G401 (cell line): ENCODE data around the gene NUDCD2. TPM values are rescaled to one million over a fixed set of nuclear protein-coding genes. Genes with fewer than 3 reads are reported as not detected.

Experiments used
- DNase-seq: peaks from one replicate; pipeline ENCODE4 v3.0.0-alpha.2; 2015; ENCODE audit warnings: low spot score
- in situ Hi-C: cut with HindIII; loops from 2 replicates; pipeline ENCODE4 v1.10.0; 2016; ENCODE audit warnings: low sequenced_read_pairs, mixed read lengths
- total RNA-seq: library from RNA; depleted of rRNA; stranded (reverse); fragments of >200 nt; shearing (Covaris generic); gene quantifications from 2 replicates; pipeline ENCODE4 v1.2.3, GENCODE V29; 2014; rRNA removed

NUDCD2 gene
- 14.1 and 27.4 TPM in 2 replicates for total RNA-seq

GRCh38 chr5:163459819-163460561, at the start of gene NUDCD2:
Gene NUDCD2, minus strand, starts transcription at chr5:163460102. Its CDS starts 52 bp downstream, at chr5:163460050.
- DNase-seq = peak; percentile 99
- in situ Hi-C loops = no loop called here

- DNase-seq = peak; percentile 15
- in situ Hi-C loops = no loop called here
These were observed 49.5 kb upstream of the NUDCD2 start for GRCh38 chr5:163509291-163509951.

- in situ Hi-C loops = no loop called here
- DNase-seq = no peak
These were observed 48.9 kb upstream of the NUDCD2 start for GRCh38 chr5:163508753-163509152.

GRCh38 chr5:163506726-163507125, 46.8 kb upstream of the NUDCD2 start:
- in situ Hi-C loops = no loop called here
- DNase-seq = peak; percentile 16

- in situ Hi-C loops = no loop called here
- DNase-seq = no peak
These were observed 46.2 kb upstream of the NUDCD2 start for GRCh38 chr5:163506095-163506457.

- in situ Hi-C loops = no loop called here
- peak; percentile 96 for DNase-seq
These were observed 45.6 kb upstream of the NUDCD2 start, which contains the start of gene MAT2B for GRCh38 chr5:163505368-163506094. Gene MAT2B, plus strand, starts transcription at chr5:163505619. Its CDS starts 68 bp downstream, at chr5:163505687.

GRCh38 chr5:163505049-163505367, 45.1 kb upstream of the NUDCD2 start:
- in situ Hi-C loops = no loop called here
- DNase-seq = no peak

GRCh38 chr5:163504079-163504931, 44.4 kb upstream of the NUDCD2 start:
- in situ Hi-C loops = no loop called here
- DNase-seq = peak; percentile 72

GRCh38 chr5:163503106-163504078, 43.5 kb upstream of the NUDCD2 start:
- DNase-seq = peak; percentile 84
- in situ Hi-C loops = no loop called here

GRCh38 chr5:163502521-163502920, 42.6 kb upstream of the NUDCD2 start:
- DNase-seq = no peak
- in situ Hi-C loops = no loop called here

GRCh38 chr5:163498886-163499285, 39.0 kb upstream of the NUDCD2 start:
- in situ Hi-C loops = no loop called here
- no peak for DNase-seq

- no peak for DNase-seq
- in situ Hi-C loops = no loop called here
These were observed 37.4 kb upstream of the NUDCD2 start for GRCh38 chr5:163497315-163497714.

GRCh38 chr5:163496286-163496685, 36.4 kb upstream of the NUDCD2 start:
- DNase-seq = no peak
- in situ Hi-C loops = no loop called here

- in situ Hi-C loops = no loop called here
- no peak for DNase-seq
These were observed 29.8 kb upstream of the NUDCD2 start for GRCh38 chr5:163489745-163490075.

GRCh38 chr5:163489055-163489744, 29.3 kb upstream of the NUDCD2 start:
- in situ Hi-C loops = no loop called here
- DNase-seq = no peak

GRCh38 chr5:163478982-163479271, 19.0 kb upstream of the NUDCD2 start:
- no peak for DNase-seq
- in situ Hi-C loops = no loop called here

GRCh38 chr5:163478126-163478981, 18.5 kb upstream of the NUDCD2 start:
- no peak for DNase-seq
- in situ Hi-C loops = no loop called here
